Epithelial cell of esophagus (primary cell): ENCODE data around the gene RRN3.
"Not testable (repeated sequence)": the region's sequence is repeated elsewhere in the genome, so short reads cannot be mapped to it uniquely, and the experiment has no call there.

Experiments used
- DNase-seq: peaks from one replicate; pipeline ENCODE4 v3.0.0; 2010; ENCODE audit warnings: low read depth
- H3K4me3 ChIP-seq: 2 replicates; pipeline ENCODE4 v1.5.1; 2011; ENCODE audit warnings: mild to moderate bottlenecking, low read length, control low read depth
- CTCF ChIP-seq: IDR thresholded peaks from 2 replicates; pipeline ENCODE4 v1.5.1; 2011; ENCODE audit warnings: low read depth, mild to moderate bottlenecking, low read length, control low read depth, inconsistent platforms; ENCODE audit not compliant: insufficient read depth; ENCODE audit errors: missing control alignments

The RRN3 gene

GRCh38 chr16:15031179-15031578 is 62.9 kb downstream of the RRN3 start:
- H3K4me3 ChIP-seq, result no peak overlapping the region
- TF ChIP-seq CTCF, result no peak
- no peak for DNase-seq

GRCh38 chr16:15029749-15030148 is 64.3 kb downstream of the RRN3 start:
- DNase-seq, H3K4me3 ChIP-seq: not testable (repeated sequence)

GRCh38 chr16:15028801-15029698 is 65.0 kb downstream of the RRN3 start:
- DNase-seq, H3K4me3 ChIP-seq: not testable (repeated sequence)

DNA sequence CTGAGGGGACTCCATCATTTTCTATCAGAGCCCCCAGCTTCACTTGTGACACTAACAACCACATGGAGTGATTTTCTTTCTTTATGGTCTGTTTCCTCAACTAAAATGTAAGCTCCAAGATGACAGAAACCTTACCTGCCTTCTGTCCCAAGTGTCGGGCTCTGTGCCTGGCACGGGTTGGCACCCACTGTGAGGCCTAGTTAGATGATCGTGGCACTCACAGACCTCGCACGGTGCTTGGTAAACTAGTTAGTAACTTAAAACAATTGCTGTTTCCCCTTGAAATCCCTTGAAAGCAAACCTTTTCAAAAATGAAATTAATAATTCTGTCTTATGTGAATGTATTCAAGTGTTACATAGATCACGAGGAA is 65.7 kb downstream of the RRN3 start:
- H3K4me3 ChIP-seq, DNase-seq: not testable (repeated sequence)

DNA sequence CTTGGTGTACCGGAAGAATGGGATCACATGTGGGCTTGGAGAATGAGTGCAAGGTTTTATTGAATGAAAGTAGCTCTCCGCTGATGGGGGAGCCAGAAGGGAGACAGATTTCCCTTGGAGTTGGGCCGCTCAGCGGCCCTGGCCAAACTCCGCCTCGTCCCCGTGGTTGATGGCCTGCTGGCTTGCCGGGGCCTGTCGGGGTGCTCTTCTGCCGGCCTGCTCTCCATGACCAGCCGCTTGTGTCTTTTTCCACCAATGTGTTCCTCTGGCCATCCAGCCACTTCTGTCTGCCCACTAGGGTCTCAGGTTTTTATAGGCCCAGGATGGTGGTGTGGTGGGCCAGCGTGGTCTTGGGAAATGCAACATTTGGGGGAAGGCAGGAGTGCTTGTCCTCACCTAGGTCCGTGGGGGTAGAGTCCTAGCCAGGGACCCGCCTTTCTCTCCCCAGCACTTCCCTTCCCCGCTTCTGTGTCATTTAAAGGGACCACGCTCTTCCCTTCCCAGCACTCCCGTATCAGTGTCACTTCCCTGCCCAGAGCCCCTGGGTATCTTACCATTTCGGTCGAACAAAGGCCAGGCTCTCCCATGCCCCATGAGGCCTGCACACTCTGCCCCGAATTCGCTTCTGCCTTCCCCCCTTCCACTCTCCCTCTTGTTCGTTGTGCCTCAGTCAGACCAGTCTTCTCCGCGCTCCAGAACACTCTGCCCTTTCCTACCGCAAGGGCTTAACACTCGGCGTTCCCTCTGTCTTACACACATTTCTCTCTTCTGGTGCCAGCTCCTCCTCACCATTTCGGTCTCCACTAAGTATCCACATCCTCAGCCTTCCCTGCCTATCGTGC is 66.3 kb downstream of the RRN3 start:
- not testable (repeated sequence) for DNase-seq, H3K4me3 ChIP-seq

DNA sequence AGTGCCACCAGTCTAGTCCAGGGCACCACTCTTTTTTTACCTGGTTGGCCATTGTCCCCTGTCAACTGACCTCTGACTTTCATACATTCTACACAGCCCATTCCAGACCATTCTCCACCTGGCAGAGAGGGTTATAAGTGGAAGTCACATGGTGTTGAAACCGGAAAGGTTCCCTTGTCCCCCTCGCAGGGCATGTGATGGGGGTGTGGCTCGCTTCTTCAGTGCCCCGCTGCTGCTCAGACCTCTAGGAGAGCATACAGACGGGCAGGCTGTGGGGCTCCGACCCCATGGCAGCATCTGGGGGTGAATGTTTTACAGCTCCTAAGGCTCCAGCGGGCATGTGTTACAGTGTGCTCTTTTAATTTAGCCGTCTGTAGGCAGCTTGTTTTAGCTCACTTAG is 67.0 kb downstream of the RRN3 start:
- not testable (repeated sequence) for H3K4me3 ChIP-seq, DNase-seq

GRCh38 chr16:15025234-15025951 is 68.7 kb downstream of the RRN3 start:
- not testable (repeated sequence) for H3K4me3 ChIP-seq

DNA sequence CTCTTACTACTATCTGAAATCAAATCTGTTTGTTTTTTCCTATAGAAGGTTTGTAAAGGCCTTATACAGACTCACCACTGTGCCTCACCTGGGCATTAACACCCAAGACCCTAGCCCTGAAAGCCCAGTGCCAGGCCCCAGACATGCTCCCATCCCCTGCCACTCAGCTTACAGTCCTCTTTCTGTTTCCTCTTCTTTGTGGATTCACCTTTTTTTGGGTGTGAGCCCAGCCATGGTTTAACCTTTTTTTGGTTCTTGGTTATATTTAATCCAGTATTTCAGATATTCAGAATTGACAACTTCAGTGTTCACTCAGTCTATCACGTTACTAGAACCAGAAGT is 69.2 kb downstream of the RRN3 start:
- not testable (repeated sequence) for H3K4me3 ChIP-seq, DNase-seq

More at GRCh38 chr16:15025234-15025951, 68.7 kb downstream of the RRN3 start:
- DNase-seq, result not testable (repeated sequence)

DNA sequence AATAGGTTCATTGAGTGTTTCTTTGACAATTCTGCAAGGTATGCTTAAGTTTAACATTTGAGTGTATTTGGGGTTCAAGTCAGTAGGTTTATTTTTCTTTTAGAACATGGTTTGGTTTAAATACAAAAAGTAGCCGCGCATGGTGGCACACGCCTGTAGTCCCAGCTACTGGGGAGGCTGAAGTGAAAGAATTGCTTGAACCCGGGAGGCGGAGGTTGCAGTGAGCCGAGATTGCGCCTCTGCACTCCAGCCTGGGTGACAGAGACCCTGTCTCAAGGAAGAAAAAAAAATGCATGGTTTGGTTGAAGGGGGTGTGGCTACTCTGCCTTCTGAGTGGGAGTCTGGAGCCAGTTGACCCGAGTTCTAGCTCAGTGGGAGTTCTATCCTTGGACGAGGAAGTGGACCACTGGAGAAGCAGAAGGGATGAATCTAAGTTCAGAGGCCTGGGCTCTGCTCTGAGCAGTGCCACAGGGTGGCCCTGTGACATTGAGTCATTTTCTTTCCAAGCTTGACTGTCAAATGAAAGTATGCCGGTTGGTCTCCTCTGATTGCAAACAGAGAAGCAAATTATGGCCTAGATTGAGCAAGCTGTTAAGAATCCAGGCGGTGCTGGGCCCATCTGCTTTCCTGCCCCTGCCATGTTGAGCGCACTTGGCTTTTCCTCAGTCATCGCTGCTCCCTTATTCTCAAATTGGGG is 70.5 kb downstream of the RRN3 start:
- DNase-seq, H3K4me3 ChIP-seq: not testable (repeated sequence)

GRCh38 chr16:15022194-15022593 is 71.9 kb downstream of the RRN3 start:
- H3K4me3 ChIP-seq, result not testable (repeated sequence)
- peak; percentile 63 for DNase-seq
- peak; percentile 63 for TF ChIP-seq CTCF

- not testable (repeated sequence) for DNase-seq, H3K4me3 ChIP-seq
Observed at GRCh38 chr16:15021429-15021828, 72.6 kb downstream of the RRN3 start.

- H3K4me3 ChIP-seq, DNase-seq: not testable (repeated sequence)
Observed at GRCh38 chr16:15016951-15017580, 77.0 kb downstream of the RRN3 start.

DNA sequence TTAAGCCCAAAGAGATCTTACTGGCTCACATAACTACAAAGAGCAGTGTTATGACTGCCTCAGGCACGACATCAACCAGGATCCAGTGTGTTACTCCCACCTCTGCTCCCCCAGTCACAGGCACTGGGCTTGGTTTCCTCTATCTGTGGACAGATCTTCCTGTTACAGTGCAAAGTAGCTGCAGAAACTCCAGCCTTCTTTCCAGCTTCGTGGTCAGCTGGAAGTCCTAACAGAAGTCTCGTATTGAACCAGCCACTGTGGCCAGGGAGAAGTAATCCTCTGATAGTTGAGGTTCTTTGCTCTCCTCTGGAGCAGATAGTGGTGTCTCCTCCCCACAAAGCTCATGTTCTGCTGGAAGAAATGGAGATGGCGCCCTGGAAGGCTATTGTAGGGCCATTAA is 77.7 kb downstream of the RRN3 start:
- not testable (repeated sequence) for H3K4me3 ChIP-seq, DNase-seq

- not testable (repeated sequence) for DNase-seq, H3K4me3 ChIP-seq
Observed at GRCh38 chr16:15015671-15016070, 78.4 kb downstream of the RRN3 start.

- DNase-seq, result not testable (repeated sequence)
Observed at GRCh38 chr16:15012941-15013340, 81.1 kb downstream of the RRN3 start.

More at GRCh38 chr16:15012941-15013340, 81.1 kb downstream of the RRN3 start:
- not testable (repeated sequence) for H3K4me3 ChIP-seq
